NCI-H82 treated with DMSO at 0.1 percent for 48 hours (cell line): ENCODE measurements around the gene SPARCL1.
"Not testable (repeated sequence)": the region's sequence is repeated elsewhere in the genome, so short reads cannot be mapped to it uniquely, and the experiment has no call there.

Experiments used
- DNase-seq: peaks from one replicate; lab custom pipeline; 2025; ENCODE audit not compliant: unreplicated experiment; lab: John Stamatoyannopoulos, UW

SPARCL1 gene

DNA sequence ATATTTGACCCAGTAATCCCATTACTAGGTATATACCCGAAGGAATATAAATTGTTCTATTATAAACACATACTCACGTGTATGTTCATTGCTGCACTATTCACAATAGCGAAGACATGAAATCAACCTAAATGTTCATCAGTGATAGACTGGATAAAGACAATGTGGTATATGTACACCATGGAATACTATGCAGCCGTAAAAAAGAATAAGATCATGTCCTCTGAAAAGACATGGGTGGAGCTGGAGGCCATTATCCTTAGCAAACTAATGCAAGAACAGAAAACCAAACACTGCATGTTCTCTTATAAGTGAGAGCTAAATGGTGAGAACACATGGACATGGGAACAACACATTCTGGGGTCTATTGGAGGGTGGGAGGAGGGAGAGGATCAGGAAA is 70.3 kb downstream of the SPARCL1 start:
- DNase-seq = no peak

DNA sequence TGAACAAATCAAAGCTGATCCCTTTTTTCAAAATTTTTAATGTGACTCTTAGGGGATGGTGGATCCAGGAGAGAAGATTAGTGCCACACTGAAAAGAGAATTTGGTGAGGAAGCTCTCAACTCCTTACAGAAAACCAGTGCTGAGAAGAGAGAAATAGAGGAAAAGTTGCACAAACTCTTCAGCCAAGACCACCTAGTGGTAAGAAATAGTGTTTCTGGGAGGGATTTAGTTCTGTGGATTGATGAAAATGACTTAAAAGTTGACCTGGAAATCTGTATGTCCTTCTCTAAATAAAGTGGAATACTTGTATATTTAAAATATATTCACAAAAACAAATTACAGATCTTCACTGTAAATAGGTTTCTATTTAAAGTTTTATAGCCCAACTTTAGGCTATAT is 77.6 kb downstream of the SPARCL1 start:
- DNase-seq = no peak

DNA sequence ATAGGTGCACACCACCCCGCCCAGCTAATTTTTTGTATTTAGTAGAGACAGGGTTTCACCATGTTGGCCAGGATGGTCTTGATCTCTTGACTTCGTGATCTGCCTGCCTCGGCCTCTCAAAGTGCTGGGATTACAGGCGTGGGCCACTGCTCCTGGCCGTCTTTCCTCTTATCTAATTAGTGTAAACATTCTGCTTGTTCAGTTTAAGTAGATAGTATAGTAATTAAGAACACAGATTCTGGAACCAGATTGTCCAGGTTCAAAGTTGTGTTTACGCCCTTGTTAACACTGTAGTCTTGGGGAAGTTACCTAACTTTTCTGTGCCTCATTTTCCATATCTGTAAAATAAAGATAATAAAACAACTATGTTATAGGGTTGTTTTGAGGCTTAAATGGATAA is 82.8 kb downstream of the SPARCL1 start:
- not testable (repeated sequence) for DNase-seq

DNA sequence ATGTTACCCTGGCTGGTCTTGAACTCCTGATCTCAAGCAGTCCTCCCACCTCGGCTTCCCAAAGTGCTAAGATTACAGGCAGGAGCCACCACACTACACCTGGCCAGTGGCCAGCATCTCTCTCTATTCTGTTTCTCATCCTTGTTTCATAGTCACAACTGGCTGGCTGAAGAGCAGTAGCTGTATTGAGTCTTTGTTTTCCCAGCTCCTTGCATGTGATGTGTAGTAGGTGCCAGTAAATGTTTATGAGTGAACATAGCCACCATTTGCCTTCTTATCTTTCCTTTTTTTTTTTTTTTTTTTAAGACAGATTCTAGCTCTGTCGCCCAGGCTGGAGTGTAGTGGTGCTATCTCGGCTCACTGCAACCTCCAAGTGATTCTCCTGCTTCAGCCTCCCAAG is 83.2 kb downstream of the SPARCL1 start:
- no peak for DNase-seq

DNA sequence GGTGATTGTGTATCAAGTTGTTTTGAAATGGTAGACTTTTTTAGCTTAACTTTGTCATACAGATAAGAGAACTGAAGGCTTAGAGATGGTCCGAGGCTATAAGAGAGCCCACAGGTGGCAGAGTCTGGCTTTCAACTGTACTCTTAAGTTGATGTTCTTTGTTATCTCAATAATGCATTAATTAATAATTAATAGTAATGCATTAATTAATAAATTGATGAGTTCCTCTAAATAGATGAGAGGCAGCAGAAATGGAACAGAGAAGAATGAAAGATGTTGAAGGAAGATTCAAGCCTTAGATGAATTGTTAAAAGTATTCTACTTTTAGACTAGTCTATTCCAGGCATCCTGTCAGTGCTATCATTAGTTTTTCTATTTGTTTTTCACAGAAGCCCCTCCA is 84.4 kb downstream of the SPARCL1 start:
- DNase-seq = no peak

DNA sequence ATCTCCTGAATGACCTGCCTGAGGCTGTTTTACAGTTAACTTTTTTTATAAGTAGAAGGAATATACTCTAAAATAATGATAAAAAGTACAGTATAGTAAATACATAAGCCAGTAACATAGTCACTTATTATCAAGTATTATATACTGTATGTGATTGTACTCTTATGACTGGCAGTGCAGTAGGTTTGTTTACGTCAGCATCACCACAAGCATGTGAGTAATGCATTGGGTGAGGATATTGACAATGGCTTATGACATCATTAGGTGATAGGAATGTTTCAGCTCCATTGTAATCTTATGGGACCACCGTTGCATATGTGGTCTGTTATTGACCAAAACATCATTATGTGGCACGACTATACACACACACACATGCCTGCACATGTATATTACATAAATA is 86.3 kb downstream of the SPARCL1 start:
- no peak for DNase-seq

DNA sequence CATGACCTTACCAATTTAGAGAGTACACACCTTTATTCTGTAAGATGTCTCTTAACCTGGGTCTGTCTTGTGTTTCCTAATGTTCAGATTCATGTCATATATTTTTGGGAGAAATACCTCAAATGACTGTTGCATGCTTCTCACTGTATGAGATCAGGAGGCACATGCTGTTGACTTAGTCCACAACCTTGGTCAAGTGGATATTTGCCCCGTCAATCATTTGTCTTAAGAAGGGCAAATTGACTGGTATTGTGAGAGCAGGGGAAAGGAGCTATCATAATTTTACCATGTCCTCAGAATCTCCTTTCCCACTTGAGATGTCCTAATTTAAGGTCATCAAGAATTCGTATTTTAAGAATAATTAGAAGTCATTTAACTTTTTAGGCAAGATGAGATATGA is 95.8 kb downstream of the SPARCL1 start:
- no peak for DNase-seq

DNA sequence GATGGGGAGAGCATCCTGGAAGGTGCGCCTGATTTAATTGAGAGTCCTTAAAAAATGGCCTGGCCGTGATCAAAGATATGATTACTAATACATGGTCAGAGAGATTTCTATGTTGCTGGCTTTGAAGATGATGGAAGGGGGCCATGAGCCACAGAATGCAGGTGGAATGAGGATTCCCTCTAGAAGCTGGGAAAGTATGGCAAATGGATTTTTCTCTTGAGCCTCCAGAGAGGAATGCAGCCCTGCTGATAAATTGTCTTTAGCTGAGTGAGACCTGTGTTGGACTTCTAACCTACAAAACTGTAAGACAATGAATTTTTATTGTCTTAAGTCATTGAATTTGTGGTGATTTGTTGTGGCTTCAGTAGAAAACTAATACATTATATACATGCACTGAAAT is 99.1 kb downstream of the SPARCL1 start:
- DNase-seq = no peak

DNA sequence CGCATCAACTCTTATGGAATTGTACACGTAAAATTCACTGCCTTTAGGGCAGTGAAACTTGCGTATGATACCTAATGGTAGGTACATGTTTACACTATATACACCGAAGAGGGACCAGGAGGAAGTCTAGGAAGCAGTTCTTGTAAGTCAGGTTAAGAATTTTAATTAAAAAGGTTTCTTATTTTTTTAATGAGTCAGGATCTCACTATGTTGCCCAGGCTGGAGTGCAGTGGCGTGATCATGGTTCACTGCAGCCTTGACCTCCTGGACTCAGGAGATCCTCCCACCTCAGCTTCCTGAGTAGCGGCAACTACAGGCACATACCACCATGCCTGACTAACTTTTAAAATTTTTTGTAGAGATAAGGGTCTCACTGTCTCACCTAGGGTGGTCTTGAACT is 100.2 kb downstream of the SPARCL1 start:
- no peak for DNase-seq

DNA sequence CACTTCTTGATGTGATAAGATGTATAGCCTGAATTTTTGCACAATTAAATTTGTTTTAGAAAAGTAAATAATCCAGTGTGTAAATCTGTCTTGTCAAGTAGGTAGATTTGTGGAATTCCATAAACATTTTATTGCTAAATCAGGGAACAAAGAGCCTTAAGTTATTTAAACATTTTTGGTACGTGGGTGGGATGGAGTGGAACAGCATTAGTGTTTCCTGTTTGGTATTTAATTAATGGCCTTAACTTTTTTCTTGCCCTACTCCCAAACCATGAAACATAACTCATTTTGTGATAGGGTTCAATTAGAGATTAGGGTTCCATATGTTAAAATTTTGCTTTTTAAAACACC is 101.7 kb downstream of the SPARCL1 start:
- no peak for DNase-seq

DNA sequence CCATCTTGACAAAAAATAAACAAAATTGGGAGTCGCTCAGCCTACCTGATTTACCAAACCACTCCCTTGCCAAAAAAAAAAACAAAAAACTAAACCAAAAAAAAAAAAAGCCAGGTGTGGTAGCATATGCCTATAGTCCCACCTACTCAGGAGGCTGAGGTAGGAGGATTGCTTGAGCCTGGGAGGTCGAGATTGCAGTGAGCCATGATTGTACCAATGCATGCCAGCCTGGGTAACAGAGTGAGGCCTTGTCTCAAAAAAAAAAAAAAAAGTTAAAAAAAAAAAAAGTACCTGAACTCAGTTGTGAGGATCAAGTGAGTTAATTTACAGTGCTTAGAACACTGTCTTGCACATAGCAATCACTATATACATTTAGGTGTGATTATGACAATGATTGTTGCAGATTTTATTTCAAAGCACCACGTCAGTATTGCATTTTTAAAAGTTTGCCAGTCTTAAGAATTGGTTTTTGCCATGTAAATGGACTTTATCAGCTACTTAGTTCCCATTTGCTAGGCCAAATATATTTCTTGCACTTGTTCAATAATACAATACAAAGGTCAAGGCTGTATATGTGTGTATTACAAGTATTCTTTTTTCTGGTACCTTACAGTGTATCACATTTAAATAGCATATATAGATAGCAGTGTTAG is 102.2 kb downstream of the SPARCL1 start:
- DNase-seq = no peak

DNA sequence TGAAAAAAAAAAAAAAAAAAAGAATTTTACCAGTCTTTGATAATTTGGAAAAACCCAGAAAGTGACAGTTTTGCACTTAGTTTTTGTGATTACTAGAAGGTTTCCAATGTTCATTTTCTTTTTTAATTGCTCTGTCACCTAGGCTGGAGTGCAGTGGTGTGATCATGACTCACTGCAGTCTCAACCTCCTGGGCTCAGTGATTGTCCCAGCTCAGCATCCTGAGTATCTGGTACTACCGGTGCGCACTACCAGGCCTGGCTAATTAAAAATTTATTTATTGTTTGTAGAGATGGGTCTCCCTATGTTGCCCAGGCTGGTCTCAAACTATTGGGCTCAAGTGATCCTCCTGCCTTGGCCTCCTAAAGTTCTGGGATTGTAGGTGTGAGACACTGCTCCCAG is 103.5 kb downstream of the SPARCL1 start:
- no peak for DNase-seq

DNA sequence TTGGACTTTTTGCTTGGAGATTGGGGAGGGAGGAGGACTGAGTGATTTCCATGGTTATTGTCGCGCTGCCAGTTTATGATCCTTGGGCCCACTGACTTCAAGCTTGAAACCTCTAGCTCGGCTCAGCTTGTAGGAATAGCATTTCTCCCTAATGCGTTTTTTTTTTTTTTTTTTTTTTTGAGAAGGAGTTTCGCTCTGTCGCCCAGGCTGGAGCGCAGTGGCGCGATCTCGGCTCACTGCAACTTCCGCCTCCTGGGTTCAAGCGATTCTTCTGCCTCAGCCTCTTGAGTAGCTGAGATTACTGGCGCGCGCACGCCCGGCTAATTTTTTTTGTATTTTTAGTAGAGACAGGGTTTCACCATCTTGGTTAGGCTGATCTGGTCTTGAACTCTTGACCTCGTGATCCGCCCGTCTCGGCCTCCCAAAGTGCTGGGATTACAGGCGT is 105.1 kb downstream of the SPARCL1 start:
- not testable (repeated sequence) for DNase-seq
